PFSK-1 (cell line): ENCODE results near the gene TTC39C.

Experiments used
- FOXP2 ChIP-seq: optimal IDR thresholded peaks from 2 replicates; pipeline ENCODE3; 2011; ENCODE audit warnings: borderline replicate concordance, control low read depth, inconsistent platforms; ENCODE audit not compliant: insufficient read depth; ENCODE audit errors: extremely low read length, extremely low read depth
- POLR2AphosphoS5 ChIP-seq: IDR thresholded peaks from 2 replicates; pipeline ENCODE4 v1.6.1; 2012; ENCODE audit warnings: low read depth, mild to moderate bottlenecking, control low read depth, low read length, moderate library complexity
- SIN3A ChIP-seq: IDR thresholded peaks from 2 replicates; pipeline ENCODE4 v1.6.1; 2012; ENCODE audit warnings: mild to moderate bottlenecking, low read length, moderate library complexity, borderline replicate concordance; ENCODE audit not compliant: insufficient read depth
- TAF1 ChIP-seq: IDR thresholded peaks from 2 replicates; pipeline ENCODE4 v1.6.1; 2012; ENCODE audit warnings: low read length, control low read depth, borderline replicate concordance; ENCODE audit not compliant: insufficient read depth
- TF ChIP-seq, protein P1 (sequence below), 2 experiments: IDR thresholded peaks; 2 replicates each; pipeline versions ENCODE4 v1.6.1 to v1.8.0; 2011 to 2012; ENCODE audit warnings: low read depth in 2 of 2, low read length in 2 of 2, control low read depth in 1 of 2, inconsistent platforms in 1 of 2, mild to moderate bottlenecking in 1 of 2, moderate library complexity in 1 of 2; ENCODE audit not compliant: insufficient read depth in 1 of 2

TTC39C gene

DNA sequence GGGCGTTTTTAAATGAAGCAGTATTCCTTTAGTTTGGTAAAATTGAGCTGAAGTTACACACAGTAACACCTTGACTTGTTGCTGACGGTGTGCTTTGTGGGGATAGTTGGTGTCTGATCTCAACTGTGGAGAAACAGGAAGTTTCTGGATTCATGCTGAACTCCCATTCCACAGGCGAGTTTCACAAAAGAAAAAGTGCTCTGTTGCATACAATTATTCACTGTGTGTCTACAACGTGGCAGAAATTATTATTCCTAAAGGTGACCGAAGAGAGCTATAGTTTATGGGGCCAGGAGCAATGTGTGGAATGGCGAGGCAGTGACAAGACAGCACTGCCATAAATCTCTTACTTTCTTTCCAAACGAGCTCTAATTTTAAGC, 123.8 kb downstream of the TTC39C start:
- TF ChIP-seq SIN3A (no peak), TAF1 (no peak), POLR2AphosphoS5 (no peak), FOXP2 (no peak)
- TF ChIP-seq, protein P1, sequence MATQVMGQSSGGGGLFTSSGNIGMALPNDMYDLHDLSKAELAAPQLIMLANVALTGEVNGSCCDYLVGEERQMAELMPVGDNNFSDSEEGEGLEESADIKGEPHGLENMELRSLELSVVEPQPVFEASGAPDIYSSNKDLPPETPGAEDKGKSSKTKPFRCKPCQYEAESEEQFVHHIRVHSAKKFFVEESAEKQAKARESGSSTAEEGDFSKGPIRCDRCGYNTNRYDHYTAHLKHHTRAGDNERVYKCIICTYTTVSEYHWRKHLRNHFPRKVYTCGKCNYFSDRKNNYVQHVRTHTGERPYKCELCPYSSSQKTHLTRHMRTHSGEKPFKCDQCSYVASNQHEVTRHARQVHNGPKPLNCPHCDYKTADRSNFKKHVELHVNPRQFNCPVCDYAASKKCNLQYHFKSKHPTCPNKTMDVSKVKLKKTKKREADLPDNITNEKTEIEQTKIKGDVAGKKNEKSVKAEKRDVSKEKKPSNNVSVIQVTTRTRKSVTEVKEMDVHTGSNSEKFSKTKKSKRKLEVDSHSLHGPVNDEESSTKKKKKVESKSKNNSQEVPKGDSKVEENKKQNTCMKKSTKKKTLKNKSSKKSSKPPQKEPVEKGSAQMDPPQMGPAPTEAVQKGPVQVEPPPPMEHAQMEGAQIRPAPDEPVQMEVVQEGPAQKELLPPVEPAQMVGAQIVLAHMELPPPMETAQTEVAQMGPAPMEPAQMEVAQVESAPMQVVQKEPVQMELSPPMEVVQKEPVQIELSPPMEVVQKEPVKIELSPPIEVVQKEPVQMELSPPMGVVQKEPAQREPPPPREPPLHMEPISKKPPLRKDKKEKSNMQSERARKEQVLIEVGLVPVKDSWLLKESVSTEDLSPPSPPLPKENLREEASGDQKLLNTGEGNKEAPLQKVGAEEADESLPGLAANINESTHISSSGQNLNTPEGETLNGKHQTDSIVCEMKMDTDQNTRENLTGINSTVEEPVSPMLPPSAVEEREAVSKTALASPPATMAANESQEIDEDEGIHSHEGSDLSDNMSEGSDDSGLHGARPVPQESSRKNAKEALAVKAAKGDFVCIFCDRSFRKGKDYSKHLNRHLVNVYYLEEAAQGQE (IDR thresholded peaks at IDR 0.05; ENCODE audit: insufficient read depth in 1 of 2, low read depth in 2 of 2, low read length in 2 of 2), result no peak

DNA sequence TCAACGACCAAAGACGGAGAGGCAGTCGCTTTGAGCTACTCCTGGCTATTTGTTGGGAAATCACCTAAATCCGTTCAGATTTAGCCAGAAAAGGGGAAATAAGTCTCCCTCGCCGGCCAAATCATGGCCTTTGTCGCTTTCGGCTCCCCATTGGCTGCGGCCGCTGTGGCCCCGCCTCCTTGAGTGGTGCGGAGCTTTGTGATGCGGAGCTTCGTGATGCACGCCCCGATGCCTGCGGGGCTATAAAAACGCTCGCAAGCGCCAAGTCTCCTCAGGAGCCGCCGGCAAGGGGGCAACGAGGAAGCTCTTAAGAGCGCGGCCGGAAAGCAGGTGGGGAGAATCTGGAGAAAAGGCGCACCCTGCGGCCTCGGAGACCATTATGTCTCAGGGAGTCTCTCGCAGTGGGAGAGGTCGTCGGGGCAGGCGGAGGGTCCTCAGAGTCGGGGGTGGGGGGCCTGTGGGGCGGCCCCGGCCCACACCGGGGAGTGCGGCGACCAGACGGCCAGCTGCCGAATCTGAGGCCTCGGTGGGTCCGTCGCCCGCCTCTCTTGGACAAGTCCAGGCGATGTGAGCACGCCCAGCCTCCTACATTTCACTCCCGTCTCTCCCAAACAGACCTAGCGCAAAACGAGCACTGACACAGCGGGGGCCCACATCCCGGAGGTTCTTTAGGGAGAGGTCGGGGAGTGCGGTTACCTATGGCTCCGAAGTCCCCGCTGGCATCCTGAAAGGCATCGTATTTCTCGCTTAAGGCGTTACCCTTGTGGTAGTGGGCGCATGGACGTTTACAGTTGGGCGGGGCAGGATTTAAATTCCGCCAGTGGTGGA, 124.4 kb downstream of the TTC39C start, which contains the start of gene CABYR:
TSS of gene CABYR (plus strand) at position 274 of the 828 bp plus-strand sequence. CDS start 4,053 bp downstream, outside the sequence.
- TF ChIP-seq TAF1, result no peak
- TF ChIP-seq FOXP2, result no peak
- TF ChIP-seq SIN3A, result no peak
- TF ChIP-seq, protein P1 (IDR thresholded peaks at IDR 0.05; ENCODE audit: insufficient read depth in 1 of 2, low read depth in 2 of 2, low read length in 2 of 2), result no peak

DNA sequence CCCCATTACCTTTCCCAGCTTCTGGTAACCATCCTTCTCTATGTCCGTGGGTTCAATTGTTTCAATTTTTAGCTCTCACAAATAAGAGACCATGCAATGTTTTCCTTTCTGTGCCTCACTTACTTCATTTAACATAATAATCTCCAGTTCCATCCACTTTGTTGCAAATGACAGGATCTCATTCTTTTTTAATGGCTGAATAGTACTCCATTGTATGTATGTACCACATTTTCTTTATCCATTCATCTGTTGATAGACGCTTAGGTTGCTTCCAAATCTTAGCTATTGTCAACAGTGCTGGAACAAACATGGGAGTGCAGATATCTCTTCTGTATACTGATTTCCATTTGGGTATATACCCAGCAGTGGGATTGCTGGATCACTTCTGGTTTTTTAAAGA, 126.1 kb downstream of the TTC39C start:
- no peak for TF ChIP-seq FOXP2
- no peak for TF ChIP-seq SIN3A
- TF ChIP-seq POLR2AphosphoS5, result no peak
- TF ChIP-seq, protein P1 (IDR thresholded peaks at IDR 0.05; ENCODE audit: insufficient read depth in 1 of 2, low read depth in 2 of 2, low read length in 2 of 2), result no peak
- no peak for TF ChIP-seq TAF1

GRCh38 chr18:24142376-24142775, 127.8 kb downstream of the TTC39C start:
- TF ChIP-seq POLR2AphosphoS5, result no peak
- TF ChIP-seq FOXP2, result no peak
- TF ChIP-seq SIN3A, result no peak
- TF ChIP-seq TAF1, result no peak
- TF ChIP-seq, protein P1 (IDR thresholded peaks at IDR 0.05; ENCODE audit: insufficient read depth in 1 of 2, low read depth in 2 of 2, low read length in 2 of 2), result no peak

GRCh38 chr18:24153397-24153796, 138.8 kb downstream of the TTC39C start:
- TF ChIP-seq, protein P1 (IDR thresholded peaks at IDR 0.05; ENCODE audit: insufficient read depth in 1 of 2, low read depth in 2 of 2, low read length in 2 of 2), result no peak
- TF ChIP-seq POLR2AphosphoS5 (no peak), FOXP2 (no peak), SIN3A (no peak), TAF1 (no peak)
